GM12891 (cell line): ENCODE measurements around the gene OR13A1.

Source experiments
- PAX5 ChIP-seq: IDR thresholded peaks from 2 replicates; pipeline ENCODE4 v1.6.1; 2011; ENCODE audit warnings: low read length, moderate library complexity, mild to moderate bottlenecking; ENCODE audit not compliant: insufficient read depth, severe bottlenecking
- POLR2A ChIP-seq: IDR thresholded peaks from 2 replicates; pipeline ENCODE4 v1.6.1; 2011; ENCODE audit warnings: low read depth, low read length, control low read depth
- POLR2AphosphoS5 ChIP-seq: IDR thresholded peaks from 2 replicates; pipeline ENCODE4 v1.6.1; 2011; ENCODE audit warnings: low read depth, low read length, control low read depth
- POU2F2 ChIP-seq: IDR thresholded peaks from 2 replicates; pipeline ENCODE4 v1.6.1; 2011; ENCODE audit warnings: low read depth, mild to moderate bottlenecking, control low read depth, low read length, moderate library complexity
- SPI1 ChIP-seq: IDR thresholded peaks from 2 replicates; pipeline ENCODE4 v1.6.1; 2011; ENCODE audit warnings: low read depth, low read length, control low read depth
- TAF1 ChIP-seq: IDR thresholded peaks from 2 replicates; pipeline ENCODE4 v1.6.1; 2011; ENCODE audit warnings: low read depth, low read length, control low read depth

DNA sequence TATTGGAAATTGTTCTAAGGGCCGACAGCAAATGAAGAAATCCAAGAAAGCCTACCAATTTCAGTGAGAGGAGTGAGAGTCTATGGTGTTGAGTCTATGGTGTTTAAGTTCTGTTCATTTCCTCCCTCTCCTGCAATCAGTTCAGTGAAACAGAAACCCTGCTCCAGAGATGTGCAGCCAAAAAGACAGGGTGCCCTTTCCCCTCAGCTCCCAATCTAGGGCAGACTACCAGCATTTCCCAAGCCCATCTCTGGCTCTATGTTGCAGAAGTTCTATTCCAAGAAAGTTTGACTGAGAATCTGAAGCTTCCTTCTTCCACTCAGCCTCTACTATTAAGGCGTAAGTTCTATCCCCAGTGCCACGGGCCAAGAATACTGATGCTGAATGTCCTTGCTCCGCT lies 40.1 kb upstream of the OR13A1 start:
- TF ChIP-seq TAF1 (no peak), POLR2A (no peak), POLR2AphosphoS5 (no peak), SPI1 (no peak), POU2F2 (no peak), PAX5 (no peak)
